ENCODE measurements around the gene AURKAIP1.
"Not testable (repeated sequence)": the region's sequence is repeated elsewhere in the genome, so short reads cannot be mapped to it uniquely, and the experiment has no call there.

Gene AURKAIP1

DNA sequence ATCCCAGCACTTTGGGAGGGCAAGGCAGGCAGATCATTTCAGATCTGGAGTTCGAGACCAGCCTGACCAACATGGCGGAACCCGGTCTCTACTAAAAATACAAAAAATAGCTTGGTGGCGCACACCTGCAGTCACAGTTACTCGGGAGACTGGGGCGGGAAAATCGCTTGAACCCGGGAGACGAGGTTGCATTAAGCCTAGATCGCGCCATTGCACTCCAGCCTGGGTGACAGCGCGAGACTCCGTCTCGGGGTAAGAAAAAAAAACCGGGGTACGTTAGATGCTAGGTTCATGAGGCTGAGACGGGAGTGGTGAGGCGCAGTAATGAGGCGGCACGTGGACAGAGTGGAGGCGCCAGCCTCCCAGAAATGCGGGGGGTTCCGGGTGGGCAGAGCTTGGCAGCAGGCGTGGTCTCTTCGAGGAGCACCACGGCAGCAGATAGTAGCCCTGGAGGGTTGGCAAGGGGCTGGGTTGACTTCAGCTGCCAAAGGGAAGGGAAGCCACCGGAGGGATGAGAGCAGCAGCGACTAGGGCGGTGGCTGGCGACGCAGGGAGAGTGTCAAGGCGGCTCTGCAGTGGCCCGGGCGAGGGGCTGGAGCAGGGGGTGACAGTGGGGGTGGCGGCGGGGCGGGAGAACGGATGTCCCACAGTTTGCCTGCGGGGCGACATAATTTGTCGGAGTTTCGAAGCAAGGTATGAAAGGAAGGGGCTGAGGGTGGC is 31.3 kb upstream of the AURKAIP1 start:
- no peak for DNase-seq

GRCh38 chr1:1403653-1404052 is 28.6 kb upstream of the AURKAIP1 start:
- no peak for DNase-seq

DNA sequence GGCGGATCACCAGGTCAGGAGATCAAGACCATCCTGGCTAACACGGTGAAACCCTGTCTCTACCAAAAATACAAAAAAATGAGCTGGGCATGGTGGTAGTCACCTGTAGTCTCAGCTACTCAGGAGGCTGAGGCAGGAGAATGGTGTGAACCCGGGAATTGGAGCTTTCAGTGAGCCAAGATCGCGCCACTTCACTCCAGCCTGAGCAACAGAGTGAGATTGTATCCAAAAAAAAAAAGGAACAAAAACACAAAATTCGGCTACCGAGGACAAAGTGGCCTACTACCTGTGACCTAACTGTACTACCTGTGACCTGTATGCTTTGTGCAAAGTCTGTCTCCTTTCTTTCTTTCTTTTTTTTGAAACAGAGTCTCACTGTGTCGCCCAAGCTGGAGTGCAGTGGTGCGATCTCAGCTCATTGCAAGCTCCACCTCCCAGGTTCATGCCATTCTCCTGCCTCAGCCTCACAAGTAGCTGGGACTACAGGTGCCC is 27.9 kb upstream of the AURKAIP1 start:
- DNase-seq = not testable (repeated sequence)

DNA sequence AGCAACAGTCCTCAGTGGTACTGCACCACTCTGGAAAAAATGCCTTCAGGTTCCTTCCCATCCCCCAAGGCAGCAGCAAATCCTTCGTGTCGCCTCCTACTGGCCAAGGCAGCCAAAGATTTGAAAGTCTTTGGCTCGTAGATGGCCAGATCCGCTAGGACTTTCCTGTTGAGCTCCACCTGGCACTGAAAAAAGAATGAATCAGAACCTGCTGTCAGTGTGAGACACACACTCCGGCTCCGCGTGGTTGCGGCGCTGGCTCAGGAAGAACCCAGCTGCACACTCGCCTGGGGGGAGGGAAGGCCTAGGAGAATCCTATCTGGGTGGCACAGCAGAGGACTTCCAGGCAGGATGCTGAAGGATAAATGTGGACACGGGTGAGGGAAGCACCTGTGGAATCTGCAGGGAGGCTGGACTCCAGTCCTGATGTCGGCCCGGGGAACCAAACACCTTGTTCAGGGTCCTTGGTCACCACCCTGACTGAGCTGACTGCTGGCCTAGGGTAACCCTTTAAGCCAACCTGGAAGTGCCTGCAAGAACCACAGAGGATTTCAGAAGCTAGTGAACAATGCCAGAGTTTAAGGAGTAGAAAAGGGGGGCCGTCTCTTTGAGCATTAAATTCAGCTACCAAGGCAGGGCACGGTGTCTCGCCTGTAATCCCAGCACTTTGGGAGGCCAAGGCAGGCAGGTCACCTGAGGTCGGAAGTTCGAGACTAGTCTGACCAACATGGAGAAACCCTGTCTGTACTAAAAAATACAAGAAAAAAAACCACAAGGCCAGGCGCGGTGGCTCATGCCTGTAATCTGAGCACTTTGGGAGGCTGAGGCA is 27.3 kb upstream of the AURKAIP1 start:
- peak; percentile 35 to 59 for DNase-seq

- no peak for DNase-seq
These were observed 26.5 kb upstream of the AURKAIP1 start for GRCh38 chr1:1401457-1402010.

- no peak for DNase-seq
These were observed 25.8 kb upstream of the AURKAIP1 start for GRCh38 chr1:1400576-1401456.

- DNase-seq = no peak
These were observed 25.0 kb upstream of the AURKAIP1 start for GRCh38 chr1:1399872-1400575.

DNA sequence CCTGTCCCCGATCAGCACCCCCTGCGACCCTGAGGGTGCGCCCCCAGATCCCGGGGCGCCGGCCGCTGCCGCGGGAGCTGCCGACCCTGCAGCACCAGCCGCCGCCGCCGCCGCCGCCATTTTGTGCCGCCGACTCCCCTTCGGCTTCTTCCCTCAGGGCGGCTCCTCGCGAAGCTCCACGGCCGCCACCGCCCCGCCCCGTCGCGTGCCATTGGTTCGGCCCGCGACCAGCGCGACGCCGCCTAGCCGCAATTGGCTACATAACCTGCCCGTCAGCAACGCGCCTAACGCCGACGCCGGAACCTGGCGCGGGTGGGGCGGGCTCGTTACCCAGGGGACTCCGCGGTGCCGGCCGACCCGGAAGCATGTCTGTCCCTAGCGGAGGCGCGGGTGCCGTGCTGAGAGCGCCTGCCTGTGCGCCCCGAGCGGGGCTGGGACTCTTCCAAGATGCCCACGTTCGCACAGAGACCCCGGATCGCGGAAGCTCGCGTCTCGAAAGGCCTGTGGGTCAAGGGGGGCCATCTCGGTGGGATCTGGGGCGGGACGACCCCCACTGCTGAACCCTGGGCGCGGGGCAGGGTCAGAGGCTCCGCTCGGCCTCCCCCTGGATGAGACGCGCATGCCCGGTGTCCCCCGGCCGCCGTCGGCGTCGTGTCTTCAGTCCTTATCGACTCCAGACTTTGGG is 24.3 kb upstream of the AURKAIP1 start, which contains the start of gene CCNL2:
Gene CCNL2 (minus strand): TSS at position 149 of the 685 bp plus-strand sequence. CDS start 29 bp downstream, at position 120.
- DNase-seq = peak; percentile 93 to 94

DNA sequence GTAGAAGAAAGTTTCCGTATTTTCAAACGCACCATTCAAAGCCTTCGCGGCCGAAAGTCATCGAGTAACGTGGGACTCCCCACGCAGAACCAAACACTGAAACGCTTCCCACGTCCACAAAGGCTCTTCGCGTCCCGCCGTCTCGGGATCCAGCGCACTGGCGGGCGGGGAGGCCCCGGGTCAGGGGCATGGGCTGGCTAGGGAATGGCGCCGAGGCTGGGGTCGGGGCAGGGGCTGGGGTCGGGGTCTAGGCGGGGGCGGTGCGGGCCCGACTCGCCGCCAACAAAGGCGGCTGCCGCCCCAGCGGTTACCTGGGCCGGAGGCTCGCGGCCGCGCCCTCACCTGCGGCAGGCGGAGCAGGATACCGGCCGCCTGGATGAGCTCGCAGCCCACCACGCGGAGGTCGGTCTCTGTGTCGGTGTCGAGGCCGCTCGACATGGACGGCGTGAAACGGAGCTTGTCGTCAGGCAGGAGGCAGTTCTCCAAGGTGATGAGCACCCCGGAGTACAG is 23.7 kb upstream of the AURKAIP1 start:
- no peak for DNase-seq

DNA sequence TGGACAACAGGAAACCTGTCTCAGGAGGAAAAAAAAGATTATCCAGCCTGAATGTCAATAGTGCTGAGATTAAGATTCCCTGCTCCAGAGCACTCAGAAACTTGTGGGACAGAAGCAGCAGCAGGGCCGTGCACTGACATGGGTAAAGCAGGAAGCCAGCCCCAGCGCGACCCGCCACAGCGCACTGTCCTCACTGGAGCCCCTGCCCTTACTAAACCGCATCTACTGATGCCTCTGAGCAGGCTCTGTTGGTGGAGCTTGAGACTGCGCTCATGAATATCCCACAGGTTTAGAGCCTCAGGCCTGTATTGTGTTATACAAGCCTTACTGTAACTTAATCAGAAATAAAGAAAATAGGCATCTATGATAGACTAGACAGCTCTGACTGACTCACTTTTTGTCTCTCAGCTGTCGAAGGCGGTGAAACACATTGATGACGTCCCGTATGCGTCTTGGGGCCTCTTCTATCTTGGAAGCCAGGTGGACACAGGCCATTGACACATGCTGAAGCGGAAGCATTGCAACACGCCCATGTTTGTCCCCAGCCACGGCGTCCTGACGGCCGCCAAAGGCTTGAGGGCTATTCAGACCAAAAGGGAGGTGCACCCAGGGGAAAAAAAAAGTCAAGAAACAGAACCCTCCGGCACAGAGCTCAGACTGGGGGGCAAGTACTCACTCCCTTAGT is 23.0 kb upstream of the AURKAIP1 start:
- no peak for DNase-seq

DNA sequence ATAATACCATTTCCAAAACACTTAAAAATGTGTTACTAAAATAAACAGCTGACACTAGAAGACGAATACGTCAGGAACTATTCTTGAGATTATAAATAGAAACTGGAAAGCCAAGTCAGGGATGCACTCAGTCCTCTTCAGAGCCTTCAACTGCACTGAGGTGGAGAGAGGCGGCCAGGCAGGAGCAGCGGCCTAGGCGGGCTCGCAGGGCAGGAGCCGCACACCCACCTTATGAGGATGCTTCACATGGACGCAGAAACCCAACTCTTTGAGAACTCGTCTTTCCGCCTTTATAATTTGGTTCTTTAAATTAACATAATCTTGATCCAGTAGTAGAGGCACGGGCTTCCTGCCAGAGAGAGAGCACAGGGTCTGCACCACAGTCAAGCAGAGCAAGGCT is 20.2 kb upstream of the AURKAIP1 start:
- no peak for DNase-seq

- DNase-seq = no peak
These were observed 19.1 kb upstream of the AURKAIP1 start for GRCh38 chr1:1394116-1394515.

GRCh38 chr1:1393428-1393827 is 18.4 kb upstream of the AURKAIP1 start:
- no peak for DNase-seq

DNA sequence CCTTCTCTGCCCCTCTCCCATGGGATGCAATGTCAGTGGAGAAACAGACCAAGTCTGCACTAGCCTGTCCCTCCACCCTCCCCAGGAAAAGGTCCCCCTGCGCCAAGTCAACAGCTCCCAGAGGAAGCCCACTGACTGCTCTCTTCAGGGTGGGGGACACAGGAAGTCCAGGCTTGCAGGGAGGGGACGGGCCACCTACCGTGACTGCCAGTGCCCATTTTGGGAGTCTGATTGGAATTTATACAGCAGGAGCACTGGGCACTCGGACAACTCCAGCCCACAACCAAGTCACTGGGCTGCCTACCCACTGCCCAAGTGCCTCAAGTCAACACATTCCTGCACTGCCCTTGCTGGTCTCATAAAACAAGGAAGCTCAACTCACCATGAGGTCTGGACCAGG is 18.0 kb upstream of the AURKAIP1 start:
- DNase-seq = no peak

- no peak for DNase-seq
These were observed 16.2 kb upstream of the AURKAIP1 start for GRCh38 chr1:1391225-1391624.

- no peak for DNase-seq
These were observed 15.7 kb upstream of the AURKAIP1 start for GRCh38 chr1:1390675-1391074.

GRCh38 chr1:1388078-1388472 is 13.1 kb upstream of the AURKAIP1 start:
- DNase-seq = no peak

GRCh38 chr1:1387098-1388077 is 12.4 kb upstream of the AURKAIP1 start:
- DNase-seq = no peak

- DNase-seq = no peak
These were observed 10.9 kb upstream of the AURKAIP1 start for GRCh38 chr1:1385931-1386330.

Measured in Kasumi-1 (cell line).